ENCODE data around the gene TOR2A. TPM values are rescaled to one million over a fixed set of nuclear protein-coding genes. Genes with fewer than 3 reads are reported as not detected.
A peak's percentile ranks its signal among the peaks of the same experiment; 100 is the strongest.

The TOR2A gene
- total RNA-seq, 1 donor = 4.7 TPM

- Histone ChIP-seq H3K79me2 (ENCODE audit: insufficient read depth, low read length) (no peaks in the 10 kb centered on the region), H3K27me3 (ENCODE audit: insufficient read depth, low read length) (peaks cover 3% of the 10 kb centered on the region), H3K4me3 (ENCODE audit: insufficient read depth, low read length) (no peak overlapping the region), H3K27ac (ENCODE audit: low read depth, low read length) (no peak overlapping the region), H4K20me1 (ENCODE audit: insufficient read depth, low read length) (no peaks in the 10 kb centered on the region), H3K4me1 (ENCODE audit: insufficient read depth, low read length) (no peaks in the 10 kb centered on the region), H3K36me3 (ENCODE audit: insufficient read depth, low read length) (no peaks in the 10 kb centered on the region), H3K9me3 (ENCODE audit: low read depth, low read length) (no peaks in the 10 kb centered on the region), H2AFZ (ENCODE audit: low read length) (no peak overlapping the region), H3K4me2 (ENCODE audit: insufficient read depth, low read length) (no peak overlapping the region)
- peak; percentile 34 for TF ChIP-seq CTCF (IDR thresholded peaks at IDR 0.05; ENCODE audit: extremely low read depth, low read depth, low read length)
- peak; percentile 48 for DNase-seq (ENCODE audit: insufficient read length, low spot score, missing footprints)
Measured at GRCh38 chr9:127763918-127764384, 28.9 kb upstream of the TOR2A start.

DNA sequence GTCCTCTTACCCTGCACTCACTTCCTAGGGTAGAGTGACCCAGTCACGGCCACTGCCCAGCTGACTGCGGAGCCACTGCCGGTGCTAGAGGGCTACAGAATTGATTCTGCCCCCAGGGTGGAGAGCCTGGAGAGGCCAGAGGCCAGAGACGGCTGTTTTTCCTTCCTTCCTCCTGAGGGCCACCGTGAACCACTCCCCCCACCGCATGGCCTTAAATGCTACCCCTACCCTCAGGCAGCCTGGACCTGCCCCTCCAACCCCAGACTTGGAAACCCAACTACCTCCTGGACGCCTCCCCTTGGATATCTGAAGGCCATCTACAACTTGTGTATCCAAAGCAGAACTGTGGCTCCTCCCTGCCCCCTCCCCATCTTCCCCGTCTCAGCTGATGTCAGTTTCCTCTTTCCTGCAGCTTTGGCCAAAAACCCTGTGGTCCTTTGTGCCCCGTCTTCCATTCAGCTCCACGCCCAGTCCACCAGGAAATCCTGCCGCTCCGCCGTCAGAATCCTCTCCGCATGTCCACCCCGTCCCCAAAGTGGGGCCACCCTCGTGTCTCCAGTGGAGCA is 27.1 kb upstream of the TOR2A start:
- Histone ChIP-seq H3K79me2 (ENCODE audit: insufficient read depth, low read length) (no peaks in the 10 kb centered on the region), H3K9me3 (ENCODE audit: low read depth, low read length) (no peaks in the 10 kb centered on the region), H2AFZ (ENCODE audit: low read length) (no peak overlapping the region), H4K20me1 (ENCODE audit: insufficient read depth, low read length) (no peaks in the 10 kb centered on the region), H3K4me2 (ENCODE audit: insufficient read depth, low read length) (no peak overlapping the region), H3K4me3 (ENCODE audit: insufficient read depth, low read length) (no peak overlapping the region), H3K27ac (ENCODE audit: low read depth, low read length) (no peak overlapping the region), H3K4me1 (ENCODE audit: insufficient read depth, low read length) (no peaks in the 10 kb centered on the region), H3K27me3 (ENCODE audit: insufficient read depth, low read length) (peaks cover 3% of the 10 kb centered on the region), H3K36me3 (ENCODE audit: insufficient read depth, low read length) (no peaks in the 10 kb centered on the region)
- peak; percentile 68 for DNase-seq (ENCODE audit: insufficient read length, low spot score, missing footprints)
- no peak for TF ChIP-seq CTCF (IDR thresholded peaks at IDR 0.05; ENCODE audit: extremely low read depth, low read depth, low read length)

- H3K27me3 ChIP-seq (ENCODE audit: insufficient read depth, low read length) = peaks cover 3% of the 10 kb centered on the region
- no peak overlapping the region for H3K27ac ChIP-seq (ENCODE audit: low read depth, low read length)
- H4K20me1 ChIP-seq (ENCODE audit: insufficient read depth, low read length) = no peaks in the 10 kb centered on the region
- H3K4me3 ChIP-seq (ENCODE audit: insufficient read depth, low read length) = no peak overlapping the region
- no peaks in the 10 kb centered on the region for H3K79me2 ChIP-seq (ENCODE audit: insufficient read depth, low read length)
- H3K4me1 ChIP-seq (ENCODE audit: insufficient read depth, low read length) = no peaks in the 10 kb centered on the region
- DNase-seq (ENCODE audit: insufficient read length, low spot score, missing footprints) = peak; percentile 50
- no peaks in the 10 kb centered on the region for H3K9me3 ChIP-seq (ENCODE audit: low read depth, low read length)
- no peak overlapping the region for H3K4me2 ChIP-seq (ENCODE audit: insufficient read depth, low read length)
- H2AFZ ChIP-seq (ENCODE audit: low read length) = no peak overlapping the region
- H3K36me3 ChIP-seq (ENCODE audit: insufficient read depth, low read length) = no peaks in the 10 kb centered on the region
- no peak for TF ChIP-seq CTCF (IDR thresholded peaks at IDR 0.05; ENCODE audit: extremely low read depth, low read depth, low read length)
Measured at GRCh38 chr9:127761491-127761956, 26.4 kb upstream of the TOR2A start.

DNA sequence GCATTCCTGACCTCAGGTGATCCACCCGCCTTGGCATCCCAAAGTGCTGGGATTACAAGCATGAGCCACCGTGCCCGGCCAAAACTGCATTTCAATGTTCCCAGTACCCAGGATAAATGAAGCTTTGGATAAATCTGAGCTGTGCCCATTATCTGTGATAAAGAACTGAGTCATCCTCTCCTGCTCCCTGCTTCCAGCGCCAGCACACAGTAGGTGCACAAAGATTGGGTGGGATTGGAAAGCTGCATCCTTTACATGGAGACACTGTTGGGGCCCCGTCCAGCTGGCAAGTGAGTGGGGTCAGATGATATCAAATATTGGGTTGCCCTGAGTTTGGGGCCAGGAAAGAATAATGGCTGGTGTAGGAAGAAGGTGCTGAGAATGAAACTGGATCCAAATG is 26.0 kb upstream of the TOR2A start:
- Histone ChIP-seq H3K27me3 (ENCODE audit: insufficient read depth, low read length) (peaks cover 6% of the 10 kb centered on the region), H3K4me1 (ENCODE audit: insufficient read depth, low read length) (no peaks in the 10 kb centered on the region), H2AFZ (ENCODE audit: low read length) (no peak overlapping the region), H3K27ac (ENCODE audit: low read depth, low read length) (no peak overlapping the region), H3K9me3 (ENCODE audit: low read depth, low read length) (no peaks in the 10 kb centered on the region), H3K36me3 (ENCODE audit: insufficient read depth, low read length) (no peaks in the 10 kb centered on the region), H4K20me1 (ENCODE audit: insufficient read depth, low read length) (no peaks in the 10 kb centered on the region), H3K4me2 (ENCODE audit: insufficient read depth, low read length) (no peak overlapping the region), H3K79me2 (ENCODE audit: insufficient read depth, low read length) (no peaks in the 10 kb centered on the region), H3K4me3 (ENCODE audit: insufficient read depth, low read length) (no peak overlapping the region)
- DNase-seq (ENCODE audit: insufficient read length, low spot score, missing footprints) = peak; percentile 58
- TF ChIP-seq CTCF (IDR thresholded peaks at IDR 0.05; ENCODE audit: extremely low read depth, low read depth, low read length) = no peak

Measured in osteoblast (primary cell).